DND-41 (cell line): Measurements from ENCODE around the gene DGKA.

Experiments used
- ATAC-seq: fragments of 200-7000 bp; cut with Tn5 transposase; 3 replicates; pipeline ENCODE4 v1.9.1; 2021; ENCODE audit warnings: low read depth; ENCODE audit not compliant: insufficient read depth
- DNase-seq: peaks from one replicate; pipeline ENCODE4 v3.0.0-alpha.2; 2020
- H2AFZ ChIP-seq: 2 replicates; pipeline ENCODE4 v1.6.0; 2012; ENCODE audit warnings: low read depth, low read length
- H3K27ac ChIP-seq: 2 replicates; pipeline ENCODE4 v1.5.1; 2012; ENCODE audit warnings: low read length, inconsistent platforms
- H3K27me3 ChIP-seq: fragments of 200-600 bp; sonication (generic); 2 replicates; pipeline ENCODE4 v1.6.0; 2012; ENCODE audit warnings: low read length, mild to moderate bottlenecking, inconsistent platforms; ENCODE audit not compliant: insufficient read depth, poor library complexity
- H3K36me3 ChIP-seq: 2 replicates; pipeline ENCODE4 v1.5.1; 2012; ENCODE audit warnings: low read length, inconsistent platforms; ENCODE audit not compliant: insufficient read depth
- H3K4me1 ChIP-seq: 2 replicates; pipeline ENCODE4 v1.5.1; 2012; ENCODE audit warnings: mild to moderate bottlenecking, low read length; ENCODE audit not compliant: insufficient read depth
- H3K4me2 ChIP-seq: 2 replicates; pipeline ENCODE4 v1.6.0; 2012; ENCODE audit warnings: mild to moderate bottlenecking, moderate library complexity, low read length, inconsistent platforms; ENCODE audit not compliant: insufficient read depth
- H3K4me3 ChIP-seq, 2 experiments: fragments of 200-600 bp in 1 of 2; shearing (Covaris generic) in 1 of 2; 2 replicates each; pipeline ENCODE4 v1.5.1; 2012 to 2016; ENCODE audit warnings: inconsistent platforms in 2 of 2, low read length in 2 of 2, mild to moderate bottlenecking in 2 of 2, low read depth in 1 of 2, moderate library complexity in 1 of 2
- H3K79me2 ChIP-seq: 2 replicates; pipeline ENCODE4 v1.6.0; 2012; ENCODE audit warnings: low read length, inconsistent platforms; ENCODE audit not compliant: insufficient read depth
- H3K9ac ChIP-seq: 2 replicates; pipeline ENCODE4 v1.6.0; 2012; ENCODE audit warnings: low read depth, mild to moderate bottlenecking, inconsistent platforms, low read length, moderate library complexity
- H3K9me3 ChIP-seq: 2 replicates; pipeline ENCODE4 v1.5.1; 2012; ENCODE audit warnings: low read length, moderate library complexity, mild to moderate bottlenecking, inconsistent platforms; ENCODE audit not compliant: insufficient read depth, severe bottlenecking
- H4K20me1 ChIP-seq: 2 replicates; pipeline ENCODE4 v1.6.0; 2012; ENCODE audit warnings: low read length; ENCODE audit not compliant: insufficient read depth
- CTCF ChIP-seq: IDR thresholded peaks from 2 replicates; pipeline ENCODE4 v1.5.1; 2012; ENCODE audit warnings: borderline replicate concordance, low read length, moderate library complexity, mild to moderate bottlenecking; ENCODE audit not compliant: poor library complexity, severe bottlenecking; ENCODE audit errors: extremely low read depth
- EZH2 ChIP-seq: IDR thresholded peaks from 3 replicates; pipeline ENCODE4 v1.6.1; 2012; ENCODE audit warnings: borderline replicate concordance, low read depth, mild to moderate bottlenecking, moderate library complexity, low read length, inconsistent platforms; ENCODE audit not compliant: severe bottlenecking

The DGKA gene

GRCh38 chr12:55930771-55931316 is at the start of gene DGKA:
DGKA (plus strand) TSS chr12:55931162; CDS start chr12:55936504, 5,342 bp downstream.
- peak within 1 kb of the TSS; percentile 94 for H3K4me2 ChIP-seq
- peaks cover 43% of the 10 kb centered on the region for H4K20me1 ChIP-seq
- H3K9me3 ChIP-seq: no peaks in the 10 kb centered on the region
- H3K27me3 ChIP-seq: no peaks in the 10 kb centered on the region
- TF ChIP-seq EZH2 (no peak), CTCF (peak; percentile 83)
- H3K4me1 ChIP-seq: peaks cover 69% of the 10 kb centered on the region
- H3K36me3 ChIP-seq: peaks cover 46% of the 10 kb centered on the region
- DNase-seq (peak; percentile 97), ATAC-seq (peak; percentile 60)
- peak within 1 kb of the TSS; percentile 52 for H2AFZ ChIP-seq
- peak within 1 kb of the TSS; percentile 74 to 80 for H3K4me3 ChIP-seq
- peak within 1 kb of the TSS; percentile 88 for H3K9ac ChIP-seq
- H3K79me2 ChIP-seq: peaks cover 79% of the 10 kb centered on the region
- H3K27ac ChIP-seq: peak within 1 kb of the TSS; percentile 96

GRCh38 chr12:55885113-55885512 is 45.8 kb upstream of the DGKA start:
- no peaks in the 10 kb centered on the region for H3K36me3 ChIP-seq
- no peak overlapping the region for H3K9ac ChIP-seq

GRCh38 chr12:55891310-55891709 is 39.7 kb upstream of the DGKA start:
- H3K27me3 ChIP-seq: no peaks in the 10 kb centered on the region
- no peaks in the 10 kb centered on the region for H4K20me1 ChIP-seq
- DNase-seq (no peak), ATAC-seq (no peak)
- no peak overlapping the region for H3K27ac ChIP-seq
- H2AFZ ChIP-seq: no peak overlapping the region
- no peaks in the 10 kb centered on the region for H3K36me3 ChIP-seq
- TF ChIP-seq CTCF: no peak
- no peak for TF ChIP-seq EZH2
- H3K4me2 ChIP-seq: no peak overlapping the region
- no peaks in the 10 kb centered on the region for H3K9me3 ChIP-seq
- H3K4me3 ChIP-seq: no peak overlapping the region
- H3K9ac ChIP-seq: no peak overlapping the region
- H3K79me2 ChIP-seq: no peaks in the 10 kb centered on the region
- no peaks in the 10 kb centered on the region for H3K4me1 ChIP-seq

More at GRCh38 chr12:55885113-55885512, 45.8 kb upstream of the DGKA start:
- TF ChIP-seq CTCF: no peak
- no peak for TF ChIP-seq EZH2
- H3K4me1 ChIP-seq: no peaks in the 10 kb centered on the region
- no peak overlapping the region for H3K4me3 ChIP-seq
- H3K79me2 ChIP-seq: no peaks in the 10 kb centered on the region
- H4K20me1 ChIP-seq: no peaks in the 10 kb centered on the region
- no peak overlapping the region for H3K27ac ChIP-seq
- DNase-seq (no peak), ATAC-seq (no peak)
- no peaks in the 10 kb centered on the region for H3K9me3 ChIP-seq
- H3K4me2 ChIP-seq: no peak overlapping the region
- H2AFZ ChIP-seq: no peak overlapping the region
- H3K27me3 ChIP-seq: no peaks in the 10 kb centered on the region
